ENCODE measurements around the gene UNC13C. TPM values are rescaled to one million over a fixed set of nuclear protein-coding genes. Genes with fewer than 3 reads are reported as not detected.

UNC13C gene
- total and polyA plus RNA-seq, 2 experiments from 2014 or later, result not detected

GRCh38 chr15:54312528-54312927, 334.3 kb downstream of the UNC13C start:
- H4K20me1 ChIP-seq (ENCODE audit: insufficient read depth), result no peaks in the 10 kb centered on the region
- no peak for DNase-seq
- in situ Hi-C loops (cut with MboI), result no loop called here

DNA sequence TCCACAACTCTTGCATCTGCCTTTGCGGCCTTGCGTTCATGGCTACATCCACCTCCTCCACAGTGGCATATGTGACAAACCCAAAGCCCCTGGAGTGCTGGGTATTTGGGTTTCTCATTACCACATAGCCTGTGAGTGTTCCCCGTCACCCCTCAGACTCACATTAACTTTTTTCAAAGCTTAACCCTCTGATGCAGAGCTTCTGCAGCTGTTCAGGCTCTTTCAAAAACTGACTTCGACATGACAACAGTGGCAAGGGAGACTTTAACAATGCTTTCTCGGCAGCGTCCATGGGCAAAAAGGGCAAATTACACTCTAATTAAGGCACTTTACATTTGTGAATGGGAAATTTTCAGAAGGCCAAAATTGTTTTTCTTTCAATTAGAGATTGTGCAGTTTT, 343.2 kb downstream of the UNC13C start:
- H4K20me1 ChIP-seq (ENCODE audit: insufficient read depth), result no peaks in the 10 kb centered on the region
- TF ChIP-seq EZH2phosphoT487 (IDR thresholded peaks at IDR 0.05; ENCODE audit: insufficient read depth, low read depth), result no peak
- no peak for TF ChIP-seq EZH2 (IDR thresholded peaks at IDR 0.05; ENCODE audit: insufficient read depth, poor library complexity, severe bottlenecking)
- no peaks in the 10 kb centered on the region for H3F3A ChIP-seq (ENCODE audit: insufficient read depth)
- 31 to 33% methylated on average over 6 of the region's 6 CpGs for WGBS, 2 experiments (ENCODE audit: low coverage in 1 of 2, low lambda C conversion rate in 2 of 2, missing lambda C conversion rate in 2 of 2)
- H3K4me2 ChIP-seq (ENCODE audit: unreplicated experiment), result no peak overlapping the region
- H3K27ac ChIP-seq, result no peak overlapping the region
- H3K27me3 ChIP-seq (replicated peaks; ENCODE audit: insufficient read depth), result no peaks in the 10 kb centered on the region
- H3K9ac ChIP-seq, result no peak overlapping the region
- H3K36me3 ChIP-seq (ENCODE audit: low read depth), result no peaks in the 10 kb centered on the region
- no peak overlapping the region for H3K4me3 ChIP-seq
- no peak overlapping the region for H2AFZ ChIP-seq
- in situ Hi-C loops (cut with MboI), result no loop called here
- H3K79me2 ChIP-seq (ENCODE audit: insufficient read depth), result no peaks in the 10 kb centered on the region
- no peaks in the 10 kb centered on the region for H3K4me1 ChIP-seq (ENCODE audit: insufficient read depth)
- no peaks in the 10 kb centered on the region for H3K9me2 ChIP-seq (ENCODE audit: insufficient read depth)
- no peak for DNase-seq
- H3K9me3 ChIP-seq (ENCODE audit: low read depth), result no peaks in the 10 kb centered on the region

More at GRCh38 chr15:54312528-54312927, 334.3 kb downstream of the UNC13C start:
- Histone ChIP-seq H3K27me3 (replicated peaks; ENCODE audit: insufficient read depth) (no peaks in the 10 kb centered on the region), H2AFZ (no peak overlapping the region), H3K9me2 (ENCODE audit: insufficient read depth) (no peaks in the 10 kb centered on the region), H3K36me3 (ENCODE audit: low read depth) (no peaks in the 10 kb centered on the region), H3K79me2 (ENCODE audit: insufficient read depth) (no peaks in the 10 kb centered on the region), H3F3A (ENCODE audit: insufficient read depth) (no peaks in the 10 kb centered on the region), H3K4me3 (no peak overlapping the region), H3K4me1 (ENCODE audit: insufficient read depth) (no peaks in the 10 kb centered on the region), H3K4me2 (ENCODE audit: unreplicated experiment) (no peak overlapping the region), H3K9ac (no peak overlapping the region), H3K9me3 (ENCODE audit: low read depth) (no peaks in the 10 kb centered on the region), H3K27ac (no peak overlapping the region)
- no peak for TF ChIP-seq EZH2phosphoT487 (IDR thresholded peaks at IDR 0.05; ENCODE audit: insufficient read depth, low read depth)
- TF ChIP-seq EZH2 (IDR thresholded peaks at IDR 0.05; ENCODE audit: insufficient read depth, poor library complexity, severe bottlenecking), result no peak

DNA sequence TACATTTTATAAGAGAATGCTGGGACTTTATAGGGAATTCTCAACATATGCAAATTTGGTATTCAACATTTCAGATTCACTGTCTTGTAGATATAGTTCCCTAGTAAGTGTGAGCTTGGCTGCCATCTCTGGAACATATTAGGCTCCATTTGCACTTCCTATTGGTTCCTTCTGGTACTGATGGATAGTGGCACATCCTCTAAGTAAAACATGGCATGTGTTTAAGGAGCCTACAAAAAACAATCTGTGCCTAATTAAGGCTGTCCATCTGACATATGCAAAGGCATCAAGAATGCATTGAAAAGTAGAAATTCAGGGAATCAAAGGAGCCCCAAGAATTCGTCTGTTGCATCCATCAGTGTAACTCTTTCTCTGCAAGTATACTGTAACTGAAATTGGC, 344.1 kb downstream of the UNC13C start:
- Histone ChIP-seq H2AFZ (no peak overlapping the region), H3K27ac (no peak overlapping the region), H3K79me2 (ENCODE audit: insufficient read depth) (no peaks in the 10 kb centered on the region), H3K4me2 (ENCODE audit: unreplicated experiment) (no peak overlapping the region), H3K9ac (no peak overlapping the region), H3K4me3 (no peak overlapping the region), H3K9me3 (ENCODE audit: low read depth) (no peaks in the 10 kb centered on the region), H3K4me1 (ENCODE audit: insufficient read depth) (no peaks in the 10 kb centered on the region), H3K27me3 (replicated peaks; ENCODE audit: insufficient read depth) (no peaks in the 10 kb centered on the region), H3K9me2 (ENCODE audit: insufficient read depth) (no peaks in the 10 kb centered on the region), H3K36me3 (ENCODE audit: low read depth) (no peaks in the 10 kb centered on the region), H3F3A (ENCODE audit: insufficient read depth) (no peaks in the 10 kb centered on the region), H4K20me1 (ENCODE audit: insufficient read depth) (no peaks in the 10 kb centered on the region)
- TF ChIP-seq EZH2phosphoT487 (IDR thresholded peaks at IDR 0.05; ENCODE audit: insufficient read depth, low read depth) (no peak), EZH2 (IDR thresholded peaks at IDR 0.05; ENCODE audit: insufficient read depth, poor library complexity, severe bottlenecking) (no peak)
- DNase-seq, result no peak
- in situ Hi-C loops (cut with MboI), result no loop called here
- WGBS, 2 experiments (ENCODE audit: low coverage in 1 of 2, low lambda C conversion rate in 2 of 2, missing lambda C conversion rate in 2 of 2), result 0 to 4% methylated on average over 1 of the region's 1 CpG

- H3K4me3 ChIP-seq, result no peak overlapping the region
- H3K36me3 ChIP-seq (ENCODE audit: low read depth), result no peaks in the 10 kb centered on the region
- H3K27me3 ChIP-seq (replicated peaks; ENCODE audit: insufficient read depth), result no peaks in the 10 kb centered on the region
- H2AFZ ChIP-seq, result no peak overlapping the region
- DNase-seq, result no peak
- in situ Hi-C loops (cut with MboI), result no loop called here
- no peaks in the 10 kb centered on the region for H3K79me2 ChIP-seq (ENCODE audit: insufficient read depth)
- H3K9me2 ChIP-seq (ENCODE audit: insufficient read depth), result no peaks in the 10 kb centered on the region
- 13 to 15% methylated on average over 2 of the region's 2 CpGs for WGBS, 2 experiments (ENCODE audit: low coverage in 1 of 2, low lambda C conversion rate in 2 of 2, missing lambda C conversion rate in 2 of 2)
- H3F3A ChIP-seq (ENCODE audit: insufficient read depth), result no peaks in the 10 kb centered on the region
- no peak overlapping the region for H3K9ac ChIP-seq
- H3K4me1 ChIP-seq (ENCODE audit: insufficient read depth), result no peaks in the 10 kb centered on the region
- H3K4me2 ChIP-seq (ENCODE audit: unreplicated experiment), result no peak overlapping the region
- no peaks in the 10 kb centered on the region for H4K20me1 ChIP-seq (ENCODE audit: insufficient read depth)
- H3K27ac ChIP-seq, result no peak overlapping the region
- no peaks in the 10 kb centered on the region for H3K9me3 ChIP-seq (ENCODE audit: low read depth)
- no peak for TF ChIP-seq EZH2 (IDR thresholded peaks at IDR 0.05; ENCODE audit: insufficient read depth, poor library complexity, severe bottlenecking)
- no peak for TF ChIP-seq EZH2phosphoT487 (IDR thresholded peaks at IDR 0.05; ENCODE audit: insufficient read depth, low read depth)
Measured at GRCh38 chr15:54345301-54345700, 367.1 kb downstream of the UNC13C start.

DNA sequence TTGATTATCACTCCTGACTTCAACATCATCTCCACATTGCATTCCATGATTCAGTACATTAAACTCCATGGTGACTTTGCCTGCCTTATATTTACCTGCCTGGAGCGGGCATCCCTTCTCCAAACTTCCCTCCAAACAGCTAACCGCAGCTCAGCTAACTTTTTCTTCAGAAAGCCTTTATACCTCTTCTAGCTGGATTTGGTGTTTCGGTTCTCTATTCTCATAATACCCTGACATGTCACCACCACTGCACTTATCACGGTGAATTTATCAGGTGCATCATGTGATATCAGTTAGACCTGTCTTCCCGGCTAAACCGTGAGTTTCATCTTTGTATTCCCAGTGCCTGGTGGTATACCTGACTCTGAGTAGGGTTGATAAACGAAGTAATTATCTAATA, 367.6 kb downstream of the UNC13C start:
- Histone ChIP-seq H3F3A (ENCODE audit: insufficient read depth) (no peaks in the 10 kb centered on the region), H3K4me3 (no peak overlapping the region), H2AFZ (no peak overlapping the region), H4K20me1 (ENCODE audit: insufficient read depth) (no peaks in the 10 kb centered on the region), H3K4me1 (ENCODE audit: insufficient read depth) (no peaks in the 10 kb centered on the region), H3K27ac (no peak overlapping the region), H3K79me2 (ENCODE audit: insufficient read depth) (no peaks in the 10 kb centered on the region), H3K36me3 (ENCODE audit: low read depth) (no peaks in the 10 kb centered on the region), H3K9me2 (ENCODE audit: insufficient read depth) (no peaks in the 10 kb centered on the region), H3K9me3 (ENCODE audit: low read depth) (no peaks in the 10 kb centered on the region), H3K27me3 (replicated peaks; ENCODE audit: insufficient read depth) (no peaks in the 10 kb centered on the region), H3K4me2 (ENCODE audit: unreplicated experiment) (no peak overlapping the region), H3K9ac (no peak overlapping the region)
- DNase-seq, result no peak
- 22 to 24% methylated on average over 7 of the region's 7 CpGs for WGBS, 2 experiments (ENCODE audit: low coverage in 1 of 2, low lambda C conversion rate in 2 of 2, missing lambda C conversion rate in 2 of 2)
- in situ Hi-C loops (cut with MboI), result no loop called here
- no peak for TF ChIP-seq EZH2phosphoT487 (IDR thresholded peaks at IDR 0.05; ENCODE audit: insufficient read depth, low read depth)
- no peak for TF ChIP-seq EZH2 (IDR thresholded peaks at IDR 0.05; ENCODE audit: insufficient read depth, poor library complexity, severe bottlenecking)
